GM13977 (cell line): Measurements from ENCODE around the gene AARS1.
"Not testable (repeated sequence)": the region's sequence is repeated elsewhere in the genome, so short reads cannot be mapped to it uniquely, and the experiment has no call there.

Experiments
- DNase-seq: peaks from one replicate; pipeline ENCODE4 v3.0.0; 2012; ENCODE audit warnings: low spot score
- in situ Hi-C: fragments of 300-500 bp; cut with MboI; formaldehyde crosslinking; loops from one replicate; pipeline ENCODE4 v1.12.0; 2022; ENCODE audit warnings: low sequenced_read_pairs, low pct_unique_long_range_greater_than_20kb, mixed read lengths, inconsistent platforms; ENCODE audit not compliant: unreplicated experiment
- TF ChIP-seq, protein P1 (sequence below): IDR thresholded peaks from 2 replicates; pipeline ENCODE4 v1.5.1; 2012; ENCODE audit warnings: mild to moderate bottlenecking, control low read depth; ENCODE audit not compliant: insufficient read depth; ENCODE audit errors: extremely low read depth, missing control alignments

Gene AARS1

DNA sequence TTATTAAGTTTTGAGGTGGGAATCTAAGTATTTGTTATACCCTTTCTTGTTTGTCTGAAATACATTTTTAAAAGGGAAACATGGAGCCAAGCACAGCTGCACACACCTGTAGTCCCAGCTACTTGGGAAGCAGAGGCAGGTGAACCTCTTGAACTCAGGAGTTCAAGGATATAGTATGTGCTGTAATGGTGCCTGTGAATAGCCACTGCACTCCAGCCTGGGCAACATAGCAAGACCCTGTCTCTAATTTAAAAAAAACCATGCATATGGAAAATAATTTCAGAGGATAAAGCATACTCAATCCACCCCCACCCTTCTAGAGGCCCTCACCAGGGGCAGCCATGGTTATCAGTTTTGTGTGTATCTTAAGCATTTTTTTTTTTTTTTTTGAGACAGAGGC, 6.3 kb upstream of the AARS1 start:
- DNase-seq: no peak
- in situ Hi-C loops: no loop called here
- TF ChIP-seq, protein P1, sequence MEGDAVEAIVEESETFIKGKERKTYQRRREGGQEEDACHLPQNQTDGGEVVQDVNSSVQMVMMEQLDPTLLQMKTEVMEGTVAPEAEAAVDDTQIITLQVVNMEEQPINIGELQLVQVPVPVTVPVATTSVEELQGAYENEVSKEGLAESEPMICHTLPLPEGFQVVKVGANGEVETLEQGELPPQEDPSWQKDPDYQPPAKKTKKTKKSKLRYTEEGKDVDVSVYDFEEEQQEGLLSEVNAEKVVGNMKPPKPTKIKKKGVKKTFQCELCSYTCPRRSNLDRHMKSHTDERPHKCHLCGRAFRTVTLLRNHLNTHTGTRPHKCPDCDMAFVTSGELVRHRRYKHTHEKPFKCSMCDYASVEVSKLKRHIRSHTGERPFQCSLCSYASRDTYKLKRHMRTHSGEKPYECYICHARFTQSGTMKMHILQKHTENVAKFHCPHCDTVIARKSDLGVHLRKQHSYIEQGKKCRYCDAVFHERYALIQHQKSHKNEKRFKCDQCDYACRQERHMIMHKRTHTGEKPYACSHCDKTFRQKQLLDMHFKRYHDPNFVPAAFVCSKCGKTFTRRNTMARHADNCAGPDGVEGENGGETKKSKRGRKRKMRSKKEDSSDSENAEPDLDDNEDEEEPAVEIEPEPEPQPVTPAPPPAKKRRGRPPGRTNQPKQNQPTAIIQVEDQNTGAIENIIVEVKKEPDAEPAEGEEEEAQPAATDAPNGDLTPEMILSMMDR: no peak

DNA sequence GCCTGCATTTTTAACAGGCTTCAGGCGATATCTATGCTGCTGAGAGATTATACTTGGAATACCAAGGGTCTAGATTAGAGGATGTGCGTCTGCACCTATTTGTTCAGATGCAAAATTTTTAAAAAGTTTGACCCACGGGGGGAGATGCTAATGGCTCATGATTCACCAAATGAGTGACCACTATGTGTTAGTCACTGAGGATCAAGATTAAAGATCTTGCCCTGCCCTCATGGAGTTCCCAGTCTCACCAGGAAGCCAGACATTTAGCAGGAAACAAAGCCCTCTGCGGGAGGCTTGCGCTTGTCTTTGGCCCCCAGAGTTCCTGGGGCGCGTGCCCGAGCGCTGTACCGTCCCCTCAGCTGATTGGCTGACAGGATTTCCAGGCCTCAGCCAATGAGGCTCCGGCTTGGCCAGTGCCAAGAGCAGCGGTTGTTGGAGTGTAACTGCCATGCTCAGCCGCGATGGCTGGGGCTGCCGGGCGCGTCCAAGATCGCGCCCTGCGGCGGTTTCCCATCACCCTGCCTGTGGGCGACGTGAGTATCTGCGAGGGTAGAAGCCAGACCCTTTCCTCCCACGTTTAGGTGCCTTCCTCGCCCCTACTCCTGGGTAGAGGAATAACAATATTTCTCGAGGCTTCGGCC, 5.2 kb upstream of the AARS1 start:
- TF ChIP-seq, protein P1: no peak
- in situ Hi-C loops: no loop called here
- no peak for DNase-seq

DNA sequence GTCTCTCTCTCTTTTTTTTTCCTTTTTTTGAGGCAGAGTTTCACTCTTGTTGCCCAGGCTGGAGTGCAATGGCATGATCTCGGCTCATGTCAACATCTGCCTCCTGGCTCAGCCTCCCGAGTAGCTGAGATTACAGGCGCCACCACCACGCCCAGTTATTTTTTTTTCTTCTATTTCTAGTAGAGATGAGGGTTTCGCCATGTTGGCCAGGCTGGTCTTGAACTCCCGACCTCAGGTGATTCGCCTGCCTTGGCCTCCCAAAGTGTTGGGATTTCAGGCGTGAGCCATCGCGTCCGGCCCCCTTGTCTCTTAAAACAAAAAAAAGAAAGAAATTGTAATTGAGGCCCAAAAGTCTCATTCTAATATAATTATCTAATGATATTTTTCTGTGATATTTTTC, 2.8 kb upstream of the AARS1 start:
- in situ Hi-C loops, DNase-seq: not testable (repeated sequence)

DNA sequence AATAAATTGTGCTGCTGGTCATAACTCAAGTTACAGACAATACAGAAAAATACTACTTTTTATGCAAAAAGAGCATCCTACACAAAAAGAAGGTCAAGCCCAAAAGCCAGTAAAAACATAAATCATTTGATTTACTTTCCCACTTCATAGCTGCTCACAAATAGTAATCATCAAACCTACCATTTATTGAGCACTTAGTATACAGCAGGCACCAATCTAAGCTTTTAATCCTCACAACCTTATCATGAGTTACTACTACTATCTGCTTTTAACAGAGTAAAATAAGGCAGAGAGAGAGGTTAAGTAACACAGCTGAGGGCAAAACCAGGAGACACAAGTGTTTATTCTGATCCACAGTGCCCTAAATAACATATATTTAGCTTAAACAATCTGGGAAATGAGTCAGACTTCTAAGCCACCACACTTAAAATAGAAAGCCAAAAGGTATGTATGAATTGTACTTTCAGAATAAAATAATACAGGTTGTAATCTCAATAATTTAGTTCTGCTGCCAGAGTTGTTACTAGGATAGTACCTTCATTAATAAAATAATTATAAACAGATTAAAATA, 1.7 kb upstream of the AARS1 start:
- in situ Hi-C loops: no loop called here

DNA sequence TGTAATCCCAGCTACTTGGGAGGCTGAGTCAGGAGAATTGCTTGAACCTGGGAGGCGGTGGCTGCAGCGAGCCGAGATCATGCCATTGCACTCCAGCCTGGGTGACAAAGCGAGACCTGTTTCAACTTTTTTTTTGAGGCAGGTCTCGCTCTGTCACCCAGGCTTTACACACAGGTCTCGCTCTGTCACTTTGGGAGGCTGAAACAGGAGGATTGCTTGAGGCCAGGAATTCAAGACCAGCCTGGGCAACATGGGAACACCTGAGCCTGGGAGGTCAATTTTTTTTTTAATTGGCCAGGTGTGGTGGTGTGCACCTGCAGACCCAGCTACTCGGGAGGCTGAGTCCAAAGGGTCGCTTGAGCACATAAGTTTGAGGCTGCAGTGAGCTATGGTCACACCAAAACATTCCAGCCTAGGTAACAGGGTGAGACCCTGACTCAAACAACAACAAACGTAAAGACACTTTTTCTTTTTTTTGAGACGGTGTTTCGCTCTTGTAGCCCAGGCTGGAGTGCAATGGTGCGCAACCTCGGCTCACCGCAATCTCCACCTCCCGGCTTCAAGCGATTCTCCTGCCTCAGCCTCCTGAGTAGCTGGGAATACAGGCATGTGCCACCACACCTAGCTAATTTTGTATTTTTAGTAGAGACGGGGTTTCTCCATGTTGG, 1.9 kb downstream of the AARS1 start:
- DNase-seq, in situ Hi-C loops: not testable (repeated sequence)

More for the DNA sequence above, 1.7 kb upstream of the AARS1 start:
- DNase-seq: no peak
- TF ChIP-seq, protein P1: no peak

DNA sequence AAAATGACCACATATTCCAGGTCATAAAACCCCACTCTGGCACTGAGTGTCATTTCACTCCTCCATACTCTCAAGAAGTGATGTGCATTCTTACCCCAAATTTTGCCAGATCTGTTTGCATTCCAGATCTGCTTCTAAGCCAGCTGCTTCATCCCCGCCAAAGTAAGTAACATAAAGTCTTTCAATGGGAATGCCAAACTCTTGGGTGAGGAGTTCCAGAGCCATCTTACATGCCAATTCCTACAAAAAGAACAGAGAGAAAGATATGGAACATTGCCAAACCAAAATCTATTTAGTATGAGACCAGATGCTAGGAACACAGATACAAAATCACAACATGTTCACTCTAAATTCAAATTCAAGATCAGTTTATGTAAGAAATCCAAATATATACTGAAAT, 12.9 kb downstream of the AARS1 start:
- TF ChIP-seq, protein P1: no peak
- DNase-seq: no peak
- in situ Hi-C loops: no loop called here

DNA sequence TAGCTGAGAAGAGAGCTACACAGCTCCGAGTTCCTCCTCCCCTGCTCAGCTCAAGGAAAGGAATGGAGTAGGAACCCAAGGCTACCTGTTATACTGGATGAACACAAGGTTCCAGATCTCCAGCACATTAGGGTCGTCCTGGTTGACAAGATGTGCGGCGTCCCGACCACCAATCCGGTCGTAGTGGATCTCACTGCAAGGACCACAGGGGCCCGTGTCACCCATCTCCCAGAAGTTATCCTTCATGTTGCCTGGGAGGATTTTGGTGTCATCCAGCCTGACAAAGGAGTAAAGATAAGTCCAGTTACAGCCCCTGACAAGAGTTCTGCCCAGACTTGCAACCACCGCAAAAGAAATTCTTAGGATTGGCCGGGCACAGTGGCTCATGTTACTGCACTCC, 17.6 kb downstream of the AARS1 start:
- TF ChIP-seq, protein P1: no peak
- in situ Hi-C loops: no loop called here
- DNase-seq: no peak

DNA sequence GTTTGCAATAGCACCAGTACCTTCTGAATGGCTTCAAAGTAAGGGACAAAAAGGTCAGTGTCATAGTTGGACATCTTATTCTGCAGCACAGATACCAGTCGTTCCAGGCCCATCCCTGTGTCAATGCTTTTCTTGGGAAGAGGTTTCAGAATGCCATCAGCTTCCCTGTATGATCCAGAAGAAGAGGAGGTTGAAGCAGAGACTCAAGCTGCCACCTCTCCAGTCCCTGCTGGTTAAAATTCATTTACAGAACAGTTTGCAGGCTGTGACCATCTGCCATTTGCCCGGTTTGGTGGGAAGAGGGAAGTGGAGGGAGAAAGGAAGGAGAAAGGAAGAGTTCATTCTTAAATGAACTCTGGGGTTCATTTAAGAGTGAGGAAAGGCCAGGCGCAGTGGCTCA, 19.1 kb downstream of the AARS1 start:
- TF ChIP-seq, protein P1: no peak
- no peak for DNase-seq
- in situ Hi-C loops: no loop called here
